ENCODE measurements around the gene SSTR4.
"Not testable (repeated sequence)": the region's sequence is repeated elsewhere in the genome, so short reads cannot be mapped to it uniquely, and the experiment has no call there.

SSTR4 gene

GRCh38 chr20:23018941-23019340 lies 16.2 kb upstream of the SSTR4 start:
- DNase-seq (ENCODE audit: low spot score): no peak

DNA sequence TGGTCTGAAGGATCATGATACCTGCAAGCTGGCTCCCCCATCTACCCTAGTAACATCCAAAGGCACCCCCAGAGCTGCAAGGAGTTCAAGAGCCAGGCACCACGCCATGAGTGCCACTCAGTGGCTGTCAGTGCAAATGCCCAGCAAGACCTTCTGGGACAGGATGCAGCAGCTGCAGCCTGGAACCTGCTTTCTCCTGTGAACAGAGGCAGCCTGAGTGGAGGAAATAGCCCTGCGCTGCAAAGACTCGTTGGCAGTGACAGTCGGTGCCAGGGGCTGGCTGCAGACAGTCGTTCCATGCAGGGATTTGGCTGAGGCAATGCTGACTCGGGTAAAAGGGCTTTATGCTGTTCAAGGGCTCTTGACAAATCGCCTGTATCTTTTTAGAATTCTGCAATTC lies 15.7 kb upstream of the SSTR4 start:
- no peak for DNase-seq (ENCODE audit: low spot score)

- DNase-seq (ENCODE audit: low spot score): no peak
These were observed 14.7 kb upstream of the SSTR4 start for GRCh38 chr20:23020230-23021018.

DNA sequence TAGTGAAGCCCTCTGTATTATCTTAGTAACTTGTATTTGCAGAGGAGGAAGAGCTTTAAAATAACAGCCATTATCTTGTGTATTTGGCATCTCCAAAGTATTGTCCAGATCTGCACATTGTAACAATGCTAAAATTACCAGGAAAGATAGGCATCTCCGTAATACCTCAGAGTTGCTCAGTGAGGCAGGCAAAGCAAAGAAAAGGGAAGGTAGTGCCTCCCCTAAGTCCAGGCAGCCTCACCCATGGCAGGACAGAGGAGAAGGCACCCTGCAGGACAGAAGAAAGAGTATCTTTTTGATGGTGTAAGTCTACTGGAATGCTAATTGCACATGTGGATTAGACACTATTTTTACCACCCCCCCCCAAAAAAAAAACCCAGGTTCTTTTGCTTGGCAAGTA lies 13.6 kb upstream of the SSTR4 start:
- no peak for DNase-seq (ENCODE audit: low spot score)

- no peak for DNase-seq (ENCODE audit: low spot score)
These were observed 13.2 kb upstream of the SSTR4 start for GRCh38 chr20:23021951-23022350.

- DNase-seq (ENCODE audit: low spot score): no peak
These were observed 12.3 kb upstream of the SSTR4 start for GRCh38 chr20:23022849-23023248.

DNA sequence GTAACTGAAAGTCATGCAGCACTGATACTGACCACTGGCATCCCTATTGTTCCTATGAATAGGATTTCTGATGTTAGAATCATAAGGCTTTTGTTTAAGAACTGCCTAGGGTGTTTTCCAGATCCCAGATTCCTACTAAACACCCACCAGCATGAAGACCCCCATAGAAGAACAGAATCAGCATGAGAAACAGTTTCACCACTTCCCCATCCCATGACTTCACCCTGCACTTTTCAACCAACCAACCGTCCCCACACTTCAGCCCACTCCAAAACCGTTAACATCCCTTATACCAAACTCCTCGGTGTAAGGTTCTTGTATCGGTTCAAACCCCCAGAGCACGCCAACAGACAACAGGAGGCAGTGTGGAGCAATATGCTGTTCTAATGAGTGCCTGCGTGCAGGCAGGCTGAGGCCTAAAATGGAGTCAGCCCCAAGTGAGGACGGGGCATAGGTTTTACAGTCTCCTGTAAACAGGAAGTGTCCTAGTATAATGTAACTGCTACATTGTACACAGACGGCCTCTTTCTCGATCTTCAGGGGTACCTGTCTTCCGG lies 11.4 kb upstream of the SSTR4 start:
- DNase-seq (ENCODE audit: low spot score): no peak

DNA sequence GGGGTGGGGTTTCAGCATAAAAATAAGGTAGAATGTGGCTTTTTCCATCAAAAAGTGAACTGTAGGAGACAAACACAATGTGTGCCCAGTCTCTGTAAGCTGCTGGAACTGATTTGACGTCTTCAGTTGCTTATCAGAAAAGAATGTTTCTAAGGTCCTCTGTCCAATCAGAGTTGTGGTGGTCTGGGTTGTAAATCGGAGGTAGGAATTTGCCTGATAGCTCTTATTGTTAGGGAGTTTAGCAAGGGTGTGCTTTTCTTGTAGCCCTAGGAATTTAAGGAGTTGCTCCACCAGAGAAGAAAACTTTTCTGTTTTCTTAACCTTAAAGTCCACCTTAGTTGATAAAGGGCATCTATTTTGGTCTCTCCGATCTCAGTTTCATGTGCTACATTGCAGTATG lies 10.4 kb upstream of the SSTR4 start:
- no peak for DNase-seq (ENCODE audit: low spot score)

DNA sequence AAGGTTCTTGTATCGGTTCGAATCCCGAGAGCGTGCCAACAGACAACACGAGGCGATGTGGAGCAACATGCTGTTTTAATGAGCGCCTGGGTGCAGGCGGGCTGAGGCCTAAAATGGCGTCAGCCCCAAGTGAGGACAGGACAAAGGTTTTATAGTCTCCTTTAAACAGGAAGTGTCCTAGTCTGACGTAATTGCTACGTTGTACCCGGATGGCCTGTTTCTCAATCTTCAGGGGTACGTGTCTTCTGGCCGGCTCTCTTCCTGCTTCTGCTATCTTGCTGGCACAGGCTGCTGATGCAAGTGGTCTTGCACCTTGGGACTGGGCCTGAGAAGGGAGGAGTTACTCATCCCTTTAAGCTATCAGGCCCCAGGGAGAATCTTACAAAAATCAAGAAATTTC lies 9.6 kb upstream of the SSTR4 start:
- not testable (repeated sequence) for DNase-seq (ENCODE audit: low spot score)

DNA sequence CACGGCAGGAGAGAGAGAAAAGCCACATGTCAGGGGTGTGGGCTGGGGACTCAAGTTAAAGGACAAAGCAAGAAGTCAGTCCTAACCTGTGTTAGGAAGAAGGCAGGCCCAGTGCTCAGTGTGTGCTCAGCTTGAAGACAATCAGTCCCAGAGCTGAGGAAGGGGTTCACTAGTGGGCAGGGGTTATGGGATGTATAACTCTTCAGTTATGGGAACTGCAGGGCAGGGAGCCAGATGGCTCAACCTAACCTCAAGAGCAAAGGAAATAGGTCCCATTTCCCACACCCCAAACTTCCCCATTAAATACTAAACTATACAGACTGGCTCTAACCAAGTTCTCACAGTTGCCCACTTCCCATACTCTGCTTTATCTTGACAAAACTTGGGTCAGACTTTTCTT lies 7.4 kb upstream of the SSTR4 start:
- no peak for DNase-seq (ENCODE audit: low spot score)

DNA sequence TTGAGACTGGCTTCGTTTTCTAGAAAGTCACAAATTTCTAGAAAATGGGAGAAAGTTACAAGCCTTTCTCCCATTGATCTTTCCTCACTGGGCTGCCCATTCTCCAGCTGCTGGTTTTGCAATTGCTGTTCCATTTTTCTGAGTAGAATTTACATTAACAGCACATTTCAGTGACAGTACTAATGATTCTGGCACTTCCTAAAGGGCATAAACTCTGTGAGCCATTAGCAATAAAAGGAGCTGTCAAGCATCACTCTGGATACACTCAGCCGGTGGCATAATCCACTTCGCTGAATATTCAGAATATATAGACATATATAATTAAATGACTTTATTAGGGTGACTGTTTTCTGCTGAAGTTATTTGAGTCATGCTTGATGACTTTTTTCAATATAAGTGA lies 6.7 kb upstream of the SSTR4 start:
- no peak for DNase-seq (ENCODE audit: low spot score)

DNA sequence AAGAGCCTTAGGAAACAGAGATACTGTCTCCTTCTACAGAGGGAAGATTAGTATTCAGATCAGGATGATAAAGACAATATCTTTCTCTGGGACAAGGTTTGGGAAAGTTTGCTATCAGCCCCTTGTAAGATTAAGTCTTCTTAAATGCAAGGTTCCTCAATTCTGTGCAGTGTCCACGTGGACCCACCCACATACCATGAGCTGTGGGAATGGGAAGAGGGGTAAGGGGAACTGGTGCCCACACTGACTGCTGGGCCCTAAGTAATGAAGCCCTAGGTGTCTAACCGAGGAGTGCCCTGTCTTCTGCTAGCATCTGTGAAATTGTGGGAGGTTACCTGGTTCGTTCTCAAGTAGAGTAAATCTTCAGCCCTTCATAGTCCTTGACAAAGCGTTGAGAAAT lies 5.8 kb upstream of the SSTR4 start:
- no peak for DNase-seq (ENCODE audit: low spot score)

- no peak for DNase-seq (ENCODE audit: low spot score)
These were observed 3.8 kb upstream of the SSTR4 start for GRCh38 chr20:23031346-23031745.

DNA sequence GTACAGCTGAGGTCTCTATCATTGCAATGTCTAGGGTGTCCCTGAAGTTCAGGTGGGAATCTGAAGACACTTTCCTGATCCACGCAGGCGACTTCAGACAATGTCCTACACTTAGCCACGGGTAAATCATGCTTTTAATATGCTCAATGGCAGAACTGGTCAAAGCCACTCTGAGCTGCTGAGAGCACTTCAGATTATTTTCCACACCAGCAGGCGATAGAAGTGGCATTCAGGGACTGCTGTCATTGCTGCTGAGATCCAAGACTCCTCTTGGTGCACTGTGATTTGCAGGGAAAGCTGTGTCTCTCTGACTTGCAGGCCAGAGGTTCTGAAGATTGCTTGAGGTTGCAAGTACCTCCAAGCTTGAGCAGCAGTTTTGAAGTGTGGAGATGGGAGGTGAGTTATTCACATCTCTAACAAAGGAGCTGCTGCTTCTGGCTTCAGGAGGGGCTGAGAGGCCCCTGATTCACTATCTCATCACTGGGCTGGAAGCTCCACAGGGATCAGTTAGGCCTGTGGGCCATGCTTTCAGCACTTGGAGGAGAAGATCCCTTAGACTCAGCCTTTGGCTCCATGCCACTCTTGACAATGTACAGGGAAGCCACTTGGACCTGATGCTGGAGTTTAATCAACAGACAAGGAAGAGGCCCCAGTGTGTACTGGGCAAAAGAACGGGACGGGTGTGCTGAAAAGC lies 2.9 kb upstream of the SSTR4 start:
- no peak for DNase-seq (ENCODE audit: low spot score)

DNA sequence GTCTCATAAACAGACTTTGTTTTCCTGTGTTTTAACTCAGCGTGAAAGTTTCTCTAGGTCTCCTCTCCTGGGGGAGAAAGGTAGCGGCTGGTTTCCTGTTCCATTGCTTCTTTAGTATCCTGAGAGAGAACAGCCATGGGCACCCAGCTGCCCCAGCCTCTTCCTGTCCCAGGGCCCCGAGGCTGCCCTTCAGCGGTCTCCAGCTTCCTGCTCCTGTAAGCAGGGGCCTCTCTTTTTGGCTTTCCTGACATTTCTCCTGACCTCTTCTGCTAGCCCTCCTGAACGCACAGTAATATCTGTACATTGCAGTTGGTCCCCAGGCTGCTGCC lies 2.4 kb upstream of the SSTR4 start:
- DNase-seq (ENCODE audit: low spot score): no peak

DNA sequence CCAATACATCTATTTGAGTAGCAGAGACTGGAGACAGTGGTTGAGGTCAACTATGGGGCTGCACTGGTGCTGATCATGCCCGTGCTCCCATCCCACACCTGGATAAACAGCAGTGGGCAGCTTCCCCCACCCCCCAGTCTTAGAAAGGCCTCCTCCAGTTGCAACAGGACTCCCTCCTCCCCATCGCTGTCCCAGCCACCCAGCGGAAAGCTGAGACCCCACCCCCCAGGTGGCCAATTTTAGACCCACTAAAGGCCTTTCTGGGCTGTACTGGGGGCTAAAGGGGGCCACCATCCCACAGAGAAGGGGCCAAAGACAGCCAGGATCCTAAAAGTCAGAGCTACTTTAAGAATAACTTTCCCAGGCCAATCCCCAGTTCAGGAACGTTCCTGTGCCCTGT lies 1.2 kb upstream of the SSTR4 start:
- no peak for DNase-seq (ENCODE audit: low spot score)

DNA sequence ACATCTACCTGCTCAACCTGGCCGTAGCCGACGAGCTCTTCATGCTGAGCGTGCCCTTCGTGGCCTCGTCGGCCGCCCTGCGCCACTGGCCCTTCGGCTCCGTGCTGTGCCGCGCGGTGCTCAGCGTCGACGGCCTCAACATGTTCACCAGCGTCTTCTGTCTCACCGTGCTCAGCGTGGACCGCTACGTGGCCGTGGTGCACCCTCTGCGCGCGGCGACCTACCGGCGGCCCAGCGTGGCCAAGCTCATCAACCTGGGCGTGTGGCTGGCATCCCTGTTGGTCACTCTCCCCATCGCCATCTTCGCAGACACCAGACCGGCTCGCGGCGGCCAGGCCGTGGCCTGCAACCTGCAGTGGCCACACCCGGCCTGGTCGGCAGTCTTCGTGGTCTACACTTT lies 619 bp downstream of the SSTR4 start:
- DNase-seq (ENCODE audit: low spot score): no peak

- DNase-seq (ENCODE audit: low spot score): no peak
These were observed 1.3 kb downstream of the SSTR4 start for GRCh38 chr20:23036371-23036770.

GRCh38 chr20:23037017-23037481 lies 1.9 kb downstream of the SSTR4 start:
- no peak for DNase-seq (ENCODE audit: low spot score)

- DNase-seq (ENCODE audit: low spot score): no peak
These were observed 4.2 kb downstream of the SSTR4 start for GRCh38 chr20:23039136-23039875.

DNA sequence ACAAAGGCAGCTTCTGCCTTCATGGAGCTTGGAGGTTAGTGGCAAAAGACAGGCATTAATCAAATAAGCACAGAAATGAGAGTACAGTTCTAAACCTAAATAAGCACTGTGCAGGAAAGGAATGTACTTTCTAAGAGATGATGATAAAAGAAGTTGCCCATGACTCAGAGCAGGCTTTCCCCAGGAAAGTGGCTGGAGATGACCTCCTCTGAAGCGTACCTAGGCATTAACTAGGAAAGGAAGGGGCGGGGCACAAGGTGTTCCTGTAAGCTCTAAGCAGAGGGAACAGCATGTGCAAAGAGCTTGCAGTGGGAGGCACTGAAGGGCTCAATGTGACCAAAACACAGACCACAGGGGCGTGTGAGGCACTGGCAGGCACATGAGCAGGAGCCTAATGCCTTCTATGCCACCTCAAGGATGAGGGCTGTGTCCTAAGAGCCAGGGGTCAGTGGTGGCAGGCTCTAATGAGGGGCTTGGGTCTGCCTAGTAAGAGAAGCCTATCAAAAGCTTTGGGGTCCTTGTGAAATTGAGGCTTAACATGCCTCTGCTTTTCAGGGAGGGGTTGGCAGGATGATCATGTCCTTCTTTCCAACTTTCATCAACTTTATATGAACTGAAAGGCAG lies 4.9 kb downstream of the SSTR4 start:
- no peak for DNase-seq (ENCODE audit: low spot score)

DNA sequence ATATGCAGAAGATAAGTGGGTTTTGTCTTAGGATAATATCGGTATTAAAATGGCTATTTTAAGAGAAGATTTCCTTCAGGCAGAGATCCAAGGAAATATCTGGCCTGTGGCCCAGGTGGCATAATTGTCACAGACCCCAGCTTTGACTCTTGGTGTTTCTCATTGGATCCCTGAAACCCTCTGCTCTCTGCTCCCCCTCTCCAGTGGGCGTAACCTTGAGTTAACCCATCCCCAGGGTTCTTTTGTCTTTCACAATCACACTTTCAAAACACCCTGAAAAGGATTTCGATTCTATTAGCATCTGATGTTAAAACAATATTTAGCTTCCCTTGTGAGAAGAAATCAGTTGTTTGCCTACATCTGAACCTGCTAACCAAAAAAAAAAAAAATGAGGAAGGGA lies 7.2 kb downstream of the SSTR4 start:
- DNase-seq (ENCODE audit: low spot score): no peak
